Ishikawa (cell line): ENCODE data around the gene PEMT.

Experiments
- CEBPB ChIP-seq: IDR thresholded peaks from 2 replicates; pipeline ENCODE4 v1.6.1; 2012
- CREB1 ChIP-seq: IDR thresholded peaks from 2 replicates; pipeline ENCODE4 v1.6.1; 2012; ENCODE audit warnings: low read depth
- EGR1 ChIP-seq: IDR thresholded peaks from 2 replicates; pipeline ENCODE4 v1.6.1; 2012
- EP300 ChIP-seq: IDR thresholded peaks from 2 replicates; pipeline ENCODE4 v1.6.1; 2012; ENCODE audit warnings: borderline replicate concordance
- FOXM1 ChIP-seq: IDR thresholded peaks from 2 replicates; pipeline ENCODE4 v1.6.1; 2012; ENCODE audit warnings: low read depth, borderline replicate concordance
- NFIC ChIP-seq: IDR thresholded peaks from 2 replicates; pipeline ENCODE4 v1.6.1; 2012
- RAD21 ChIP-seq: IDR thresholded peaks from 2 replicates; pipeline ENCODE4 v1.6.1; 2012; ENCODE audit warnings: low read depth
- TAF1 ChIP-seq: IDR thresholded peaks from 2 replicates; pipeline ENCODE4 v1.6.1; 2012; ENCODE audit warnings: low read depth, mild to moderate bottlenecking
- TCF12 ChIP-seq: IDR thresholded peaks from 2 replicates; pipeline ENCODE4 v1.6.1; 2012; ENCODE audit warnings: low read depth
- TEAD4 ChIP-seq: IDR thresholded peaks from 2 replicates; pipeline ENCODE4 v1.6.1; 2012
- YY1 ChIP-seq: IDR thresholded peaks from 2 replicates; pipeline ENCODE4 v1.6.1; 2012; ENCODE audit warnings: low read depth
- ZBTB7A ChIP-seq: IDR thresholded peaks from 2 replicates; pipeline ENCODE4 v1.6.1; 2012; ENCODE audit warnings: low read depth
- TF ChIP-seq, protein P1 (sequence below): IDR thresholded peaks from 2 replicates; pipeline ENCODE4 v1.6.1; 2012
- TF ChIP-seq, protein P2 (sequence below): IDR thresholded peaks from 2 replicates; pipeline ENCODE4 v1.6.1; 2012; ENCODE audit warnings: low read depth, mild to moderate bottlenecking
- TF ChIP-seq, protein P3 (sequence below): IDR thresholded peaks from 2 replicates; pipeline ENCODE4 v1.6.1; 2012

Gene PEMT

DNA sequence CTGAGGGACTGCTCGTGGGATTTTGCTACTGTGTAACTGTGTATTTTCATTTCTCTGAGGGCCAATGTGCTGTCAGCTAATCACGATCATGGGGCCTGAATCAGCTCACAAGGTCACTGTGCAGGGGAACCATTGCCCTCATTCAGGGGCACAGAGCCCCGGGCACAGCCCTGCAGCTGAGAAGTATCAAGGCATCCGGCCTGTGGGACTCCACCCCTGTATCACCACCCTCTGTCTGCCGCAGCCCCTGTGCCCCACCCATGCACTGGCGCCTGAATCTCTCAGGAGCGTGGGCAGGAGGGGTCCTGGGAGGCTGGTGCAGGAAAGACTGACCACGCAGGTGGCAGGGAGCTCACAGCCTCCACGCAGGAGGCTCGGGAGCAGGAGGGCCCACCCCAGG, 51.9 kb downstream of the PEMT start:
- TF ChIP-seq NFIC (no peak), EGR1 (no peak)
- TF ChIP-seq, protein P1, sequence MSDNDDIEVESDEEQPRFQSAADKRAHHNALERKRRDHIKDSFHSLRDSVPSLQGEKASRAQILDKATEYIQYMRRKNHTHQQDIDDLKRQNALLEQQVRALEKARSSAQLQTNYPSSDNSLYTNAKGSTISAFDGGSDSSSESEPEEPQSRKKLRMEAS = no peak

DNA sequence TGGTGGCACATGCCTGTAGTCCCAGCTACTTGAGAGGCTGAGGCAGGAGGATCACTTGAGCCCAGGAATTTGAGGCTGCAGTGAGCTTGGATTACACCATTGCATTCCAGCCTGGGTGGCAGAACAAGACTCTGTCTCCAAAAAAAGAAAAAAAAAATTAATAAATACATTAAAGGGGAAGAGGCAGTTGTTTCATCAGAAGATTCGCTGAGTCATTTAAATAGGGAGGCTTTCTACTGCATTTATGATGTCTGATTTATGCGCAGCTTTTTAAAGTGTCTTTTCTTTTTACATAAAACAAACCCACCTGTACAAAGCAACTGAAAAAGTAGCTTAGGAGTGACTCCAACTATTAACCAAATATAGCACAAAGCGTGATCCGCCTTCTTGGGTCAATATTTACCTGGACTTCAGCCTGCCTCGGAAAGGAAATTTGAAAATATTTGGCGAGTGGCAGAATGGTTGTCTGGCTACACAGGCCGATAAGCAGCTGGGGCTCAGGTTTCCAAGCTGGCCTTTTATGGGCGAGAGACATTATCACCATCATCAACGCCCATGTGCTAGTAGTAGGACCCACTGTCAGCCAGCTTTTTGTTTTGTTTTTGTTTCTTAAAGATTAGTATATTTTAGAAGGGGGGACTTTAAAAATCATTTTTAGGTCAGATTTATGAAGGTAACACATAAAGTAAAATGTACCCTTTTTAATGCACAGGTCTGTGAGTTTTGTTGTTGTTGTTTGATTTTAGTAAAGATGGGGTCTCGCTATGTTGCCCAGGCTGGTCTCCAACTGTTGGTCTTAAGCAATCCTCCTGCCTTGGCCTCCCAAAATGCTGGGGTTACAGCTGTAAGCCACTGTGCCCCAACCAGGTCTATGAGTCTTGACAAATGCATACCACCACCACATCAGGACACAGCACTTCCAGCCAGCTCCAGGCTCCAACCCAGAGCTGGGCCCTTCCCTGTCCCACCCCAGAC, 52.8 kb downstream of the PEMT start:
- TF ChIP-seq EGR1 (no peak), FOXM1 (peak; percentile 66; the same call in 1 of the 2 replicates), TEAD4 (peak; percentile 77), EP300 (peak; percentile 64; the same call in 1 of the 2 replicates), YY1 (no peak), CEBPB (no peak), TAF1 (no peak), TCF12 (peak; percentile 66), CREB1 (no peak), NFIC (peak; percentile 63), RAD21 (no peak), ZBTB7A (no peak)
- TF ChIP-seq, protein P2, sequence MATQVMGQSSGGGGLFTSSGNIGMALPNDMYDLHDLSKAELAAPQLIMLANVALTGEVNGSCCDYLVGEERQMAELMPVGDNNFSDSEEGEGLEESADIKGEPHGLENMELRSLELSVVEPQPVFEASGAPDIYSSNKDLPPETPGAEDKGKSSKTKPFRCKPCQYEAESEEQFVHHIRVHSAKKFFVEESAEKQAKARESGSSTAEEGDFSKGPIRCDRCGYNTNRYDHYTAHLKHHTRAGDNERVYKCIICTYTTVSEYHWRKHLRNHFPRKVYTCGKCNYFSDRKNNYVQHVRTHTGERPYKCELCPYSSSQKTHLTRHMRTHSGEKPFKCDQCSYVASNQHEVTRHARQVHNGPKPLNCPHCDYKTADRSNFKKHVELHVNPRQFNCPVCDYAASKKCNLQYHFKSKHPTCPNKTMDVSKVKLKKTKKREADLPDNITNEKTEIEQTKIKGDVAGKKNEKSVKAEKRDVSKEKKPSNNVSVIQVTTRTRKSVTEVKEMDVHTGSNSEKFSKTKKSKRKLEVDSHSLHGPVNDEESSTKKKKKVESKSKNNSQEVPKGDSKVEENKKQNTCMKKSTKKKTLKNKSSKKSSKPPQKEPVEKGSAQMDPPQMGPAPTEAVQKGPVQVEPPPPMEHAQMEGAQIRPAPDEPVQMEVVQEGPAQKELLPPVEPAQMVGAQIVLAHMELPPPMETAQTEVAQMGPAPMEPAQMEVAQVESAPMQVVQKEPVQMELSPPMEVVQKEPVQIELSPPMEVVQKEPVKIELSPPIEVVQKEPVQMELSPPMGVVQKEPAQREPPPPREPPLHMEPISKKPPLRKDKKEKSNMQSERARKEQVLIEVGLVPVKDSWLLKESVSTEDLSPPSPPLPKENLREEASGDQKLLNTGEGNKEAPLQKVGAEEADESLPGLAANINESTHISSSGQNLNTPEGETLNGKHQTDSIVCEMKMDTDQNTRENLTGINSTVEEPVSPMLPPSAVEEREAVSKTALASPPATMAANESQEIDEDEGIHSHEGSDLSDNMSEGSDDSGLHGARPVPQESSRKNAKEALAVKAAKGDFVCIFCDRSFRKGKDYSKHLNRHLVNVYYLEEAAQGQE = no peak
- TF ChIP-seq, protein P1 = peak; percentile 52
- TF ChIP-seq, protein P3, sequence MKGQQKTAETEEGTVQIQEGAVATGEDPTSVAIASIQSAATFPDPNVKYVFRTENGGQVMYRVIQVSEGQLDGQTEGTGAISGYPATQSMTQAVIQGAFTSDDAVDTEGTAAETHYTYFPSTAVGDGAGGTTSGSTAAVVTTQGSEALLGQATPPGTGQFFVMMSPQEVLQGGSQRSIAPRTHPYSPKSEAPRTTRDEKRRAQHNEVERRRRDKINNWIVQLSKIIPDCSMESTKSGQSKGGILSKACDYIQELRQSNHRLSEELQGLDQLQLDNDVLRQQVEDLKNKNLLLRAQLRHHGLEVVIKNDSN = no peak

DNA sequence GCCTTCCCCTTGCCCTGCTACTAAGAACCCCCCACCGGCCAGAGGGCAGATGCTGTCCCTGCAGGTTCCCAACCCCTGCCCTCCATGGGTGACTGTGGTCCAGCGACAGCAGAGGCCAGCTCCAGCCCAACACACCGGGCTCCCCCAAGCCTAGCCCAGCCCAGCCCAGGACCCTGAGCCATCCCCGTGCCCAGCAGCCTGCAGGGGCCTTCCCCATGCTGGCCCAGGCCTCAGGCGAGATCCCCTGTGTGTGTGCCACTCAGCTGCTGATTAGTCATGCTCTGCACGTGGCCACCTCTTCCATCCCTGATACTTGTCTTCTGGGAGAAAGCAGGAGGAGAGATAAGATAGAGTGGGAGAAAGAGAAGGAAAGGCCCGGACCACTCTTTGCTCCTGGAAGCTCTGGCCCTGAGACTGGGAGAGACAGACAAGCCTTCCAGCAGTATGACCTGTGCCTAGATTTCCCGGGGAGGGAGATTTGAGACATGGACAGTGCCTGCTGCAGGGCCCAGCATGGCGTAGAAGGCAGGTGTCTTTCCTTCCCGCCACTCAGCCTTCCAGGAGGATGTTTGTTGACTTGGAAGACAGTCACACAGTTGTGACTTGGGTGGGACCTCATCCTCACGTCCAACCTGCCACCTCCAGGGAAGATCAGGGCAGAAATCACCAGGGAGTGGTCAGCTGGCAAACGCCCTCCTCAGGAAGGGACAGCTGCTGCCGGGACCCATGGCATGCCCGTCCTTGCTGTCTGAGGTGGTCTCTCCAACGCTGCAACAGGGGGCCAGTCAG, 54.0 kb downstream of the PEMT start:
- TF ChIP-seq ZBTB7A (no peak), CREB1 (no peak), RAD21 (no peak), EP300 (no peak), TCF12 (no peak), CEBPB (no peak), FOXM1 (no peak), NFIC (no peak), YY1 (no peak), EGR1 (no peak), TAF1 (no peak), TEAD4 (no peak)
- TF ChIP-seq, protein P1 = no peak
- TF ChIP-seq, protein P3 = no peak
- TF ChIP-seq, protein P2 = no peak

DNA sequence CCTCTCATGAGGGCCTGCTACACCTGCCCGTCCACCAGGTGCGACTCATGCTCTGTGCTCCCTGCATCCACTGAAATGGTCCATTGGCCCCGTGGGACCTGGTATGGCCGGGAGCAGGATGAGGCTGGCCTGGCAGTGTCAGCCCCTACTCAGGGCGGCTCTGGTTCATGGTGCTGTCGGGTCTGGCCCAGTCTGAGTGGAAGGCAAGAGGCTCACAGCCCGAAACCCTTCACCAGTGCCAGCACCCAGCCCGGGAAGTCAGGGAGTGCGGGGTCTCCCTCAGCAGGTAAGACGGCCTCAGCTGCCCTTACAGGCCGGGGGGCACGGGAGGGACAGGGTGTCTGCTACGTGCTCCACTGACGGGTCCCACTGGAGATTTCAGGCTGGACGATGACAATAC, 54.8 kb downstream of the PEMT start:
- TF ChIP-seq, protein P1 = no peak
- TF ChIP-seq FOXM1 (no peak), CREB1 (no peak), ZBTB7A (no peak), EP300 (no peak), TEAD4 (no peak), YY1 (no peak), EGR1 (no peak), TAF1 (no peak), TCF12 (no peak), RAD21 (no peak), NFIC (no peak), CEBPB (no peak)
- TF ChIP-seq, protein P3 = no peak
- TF ChIP-seq, protein P2 = no peak
